ENCODE results near the gene ZMYM2. TPM values are rescaled to one million over a fixed set of nuclear protein-coding genes. Genes with fewer than 3 reads are reported as not detected.

Gene ZMYM2
- total and polyA plus RNA-seq, 2 donors (not counting 1 experiment from before 2014, with no cell fraction given) = 37.3 to 63.4 TPM

- H3K4me2 ChIP-seq (ENCODE audit: extremely low read depth, insufficient read depth, low read length) = no peak overlapping the region
- H3K4me1 ChIP-seq (ENCODE audit: control insufficient read depth, extremely low read depth, insufficient read depth, low read length) = peaks cover 8% of the 10 kb centered on the region
- DNase-seq (ENCODE audit: low read depth in 2 of 2) = no peak
- H4K20me1 ChIP-seq (ENCODE audit: control insufficient read depth, extremely low read depth, insufficient read depth, low read length) = no peaks in the 10 kb centered on the region
- no peak overlapping the region for H2AFZ ChIP-seq (ENCODE audit: low read length)
- no peaks in the 10 kb centered on the region for H3K9me3 ChIP-seq (ENCODE audit: control insufficient read depth, insufficient read depth, low read depth, low read length)
- H3K79me2 ChIP-seq (ENCODE audit: control insufficient read depth, insufficient read depth, low read length) = no peaks in the 10 kb centered on the region
- H3K27ac ChIP-seq (ENCODE audit: insufficient read depth, low read length) = no peak overlapping the region
- TF ChIP-seq CTCF (conservative IDR thresholded peaks at IDR 0.05 in 1 of 2, IDR thresholded peaks at IDR 0.05 in 1 of 2; ENCODE audit: low read depth in 1 of 2, low read length in 2 of 2) = no peak
- TF ChIP-seq EZH2 (IDR thresholded peaks at IDR 0.05; ENCODE audit: low read length, missing control alignments) = no peak
- no peak overlapping the region for H3K9ac ChIP-seq (ENCODE audit: insufficient read depth, low read length)
- H3K4me3 ChIP-seq (replicated peaks in 1 of 4; ENCODE audit: control extremely low read depth in 1 of 4, insufficient read depth in 1 of 4, low read depth in 3 of 4, low read length in 4 of 4) = no peak overlapping the region
- H3K27me3 ChIP-seq (ENCODE audit: control insufficient read depth, insufficient read depth, low read length) = no peaks in the 10 kb centered on the region
- no peaks in the 10 kb centered on the region for H3K36me3 ChIP-seq (ENCODE audit: control insufficient read depth, insufficient read depth, low read length)
Measured at GRCh38 chr13:20130012-20130411, 171.5 kb downstream of the ZMYM2 start.

- Histone ChIP-seq H3K9ac (ENCODE audit: insufficient read depth, low read length) (no peak overlapping the region), H3K4me2 (ENCODE audit: extremely low read depth, insufficient read depth, low read length) (no peak overlapping the region), H2AFZ (ENCODE audit: low read length) (no peak overlapping the region), H3K27me3 (ENCODE audit: control insufficient read depth, insufficient read depth, low read length) (no peaks in the 10 kb centered on the region), H3K27ac (ENCODE audit: insufficient read depth, low read length) (no peak overlapping the region), H3K9me3 (ENCODE audit: control insufficient read depth, insufficient read depth, low read depth, low read length) (no peaks in the 10 kb centered on the region), H3K36me3 (ENCODE audit: control insufficient read depth, insufficient read depth, low read length) (no peaks in the 10 kb centered on the region), H3K79me2 (ENCODE audit: control insufficient read depth, insufficient read depth, low read length) (no peaks in the 10 kb centered on the region), H3K4me3 (replicated peaks in 1 of 4; ENCODE audit: control extremely low read depth in 1 of 4, insufficient read depth in 1 of 4, low read depth in 3 of 4, low read length in 4 of 4) (no peak overlapping the region), H4K20me1 (ENCODE audit: control insufficient read depth, extremely low read depth, insufficient read depth, low read length) (no peaks in the 10 kb centered on the region), H3K4me1 (ENCODE audit: control insufficient read depth, extremely low read depth, insufficient read depth, low read length) (peaks cover 4% of the 10 kb centered on the region)
- TF ChIP-seq EZH2 (IDR thresholded peaks at IDR 0.05; ENCODE audit: low read length, missing control alignments) = no peak
- TF ChIP-seq CTCF (conservative IDR thresholded peaks at IDR 0.05 in 1 of 2, IDR thresholded peaks at IDR 0.05 in 1 of 2; ENCODE audit: low read depth in 1 of 2, low read length in 2 of 2) = no peak
- no peak for DNase-seq (ENCODE audit: low read depth in 2 of 2)
Measured at GRCh38 chr13:20130652-20131051, 172.1 kb downstream of the ZMYM2 start.

- TF ChIP-seq CTCF (conservative IDR thresholded peaks at IDR 0.05 in 1 of 2, IDR thresholded peaks at IDR 0.05 in 1 of 2; ENCODE audit: low read depth in 1 of 2, low read length in 2 of 2) (no peak), EZH2 (IDR thresholded peaks at IDR 0.05; ENCODE audit: low read length, missing control alignments) (no peak)
- Histone ChIP-seq H3K9ac (ENCODE audit: insufficient read depth, low read length) (no peak overlapping the region), H3K9me3 (ENCODE audit: control insufficient read depth, insufficient read depth, low read depth, low read length) (no peaks in the 10 kb centered on the region), H3K27me3 (ENCODE audit: control insufficient read depth, insufficient read depth, low read length) (no peaks in the 10 kb centered on the region), H3K79me2 (ENCODE audit: control insufficient read depth, insufficient read depth, low read length) (no peaks in the 10 kb centered on the region), H4K20me1 (ENCODE audit: control insufficient read depth, extremely low read depth, insufficient read depth, low read length) (no peaks in the 10 kb centered on the region), H3K4me1 (ENCODE audit: control insufficient read depth, extremely low read depth, insufficient read depth, low read length) (peaks cover 3% of the 10 kb centered on the region), H2AFZ (ENCODE audit: low read length) (no peak overlapping the region), H3K36me3 (ENCODE audit: control insufficient read depth, insufficient read depth, low read length) (no peaks in the 10 kb centered on the region), H3K4me2 (ENCODE audit: extremely low read depth, insufficient read depth, low read length) (no peak overlapping the region), H3K4me3 (replicated peaks in 1 of 4; ENCODE audit: control extremely low read depth in 1 of 4, insufficient read depth in 1 of 4, low read depth in 3 of 4, low read length in 4 of 4) (no peak overlapping the region), H3K27ac (ENCODE audit: insufficient read depth, low read length) (no peak overlapping the region)
- no peak for DNase-seq (ENCODE audit: low read depth in 2 of 2)
Measured at GRCh38 chr13:20131057-20131832, 172.7 kb downstream of the ZMYM2 start.

Data from fibroblast of lung (primary cell).